Measurements from ENCODE around the gene TTC27.

Gene TTC27

GRCh38 chr2:32697156-32697555 lies 69.3 kb downstream of the TTC27 start:
- no peak overlapping the region for H3K27ac ChIP-seq
- TF ChIP-seq CTCF (conservative IDR thresholded peaks at IDR 0.05), result no peak
- TF ChIP-seq ZFX (IDR thresholded peaks at IDR 0.05), result no peak

GRCh38 chr2:32699151-32699550 lies 71.3 kb downstream of the TTC27 start:
- no peak overlapping the region for H3K27ac ChIP-seq
- TF ChIP-seq ZFX (IDR thresholded peaks at IDR 0.05) (no peak), CTCF (conservative IDR thresholded peaks at IDR 0.05) (no peak)

GRCh38 chr2:32701806-32702205 lies 74.0 kb downstream of the TTC27 start:
- no peak for TF ChIP-seq ZFX (IDR thresholded peaks at IDR 0.05)
- no peak for TF ChIP-seq CTCF (conservative IDR thresholded peaks at IDR 0.05)
- H3K27ac ChIP-seq, result no peak overlapping the region

DNA sequence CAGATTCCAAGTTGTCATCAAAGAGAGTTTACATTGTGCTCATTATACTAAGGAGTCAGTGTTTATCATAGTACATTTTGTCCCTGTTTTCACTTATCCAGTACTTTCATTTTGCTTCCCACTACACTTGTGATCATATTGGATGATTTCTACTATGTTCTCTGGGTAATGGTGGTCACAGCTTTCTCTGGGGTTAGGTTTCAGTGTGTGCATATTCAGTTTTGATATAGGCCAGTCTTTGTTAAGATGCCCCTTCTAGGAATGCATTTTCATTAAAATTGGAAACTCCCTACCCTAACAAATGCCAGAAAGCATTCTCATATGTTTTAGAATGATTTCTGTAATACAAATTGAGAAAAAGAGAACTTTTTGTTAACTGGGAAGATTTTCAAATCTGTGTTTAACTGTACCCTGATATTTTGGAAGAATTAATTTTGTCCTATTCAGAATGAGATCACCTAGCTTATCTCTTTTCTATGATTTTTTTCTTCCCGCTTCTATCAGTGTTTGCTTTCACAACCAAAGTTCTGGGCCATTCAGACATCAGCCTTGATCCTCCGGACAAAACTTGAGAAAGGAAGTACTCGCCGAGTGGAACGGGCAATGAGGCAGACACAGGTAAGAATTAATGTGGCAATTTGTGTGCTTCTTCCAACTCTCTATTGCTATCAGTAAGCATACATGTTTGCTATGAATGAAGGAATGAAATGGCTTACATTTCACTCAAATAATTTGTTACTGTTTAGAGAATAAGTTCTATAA lies 74.6 kb downstream of the TTC27 start:
- no peak overlapping the region for H3K27ac ChIP-seq
- no peak for TF ChIP-seq CTCF (conservative IDR thresholded peaks at IDR 0.05)
- TF ChIP-seq ZFX (IDR thresholded peaks at IDR 0.05), result no peak

- H3K27ac ChIP-seq, result no peak overlapping the region
Measured at GRCh38 chr2:32706815-32707579, 79.1 kb downstream of the TTC27 start.

GRCh38 chr2:32711219-32711618 lies 83.4 kb downstream of the TTC27 start:
- H3K27ac ChIP-seq, result no peak overlapping the region; the same call in 1 of the 2 replicates
- TF ChIP-seq ZFX (IDR thresholded peaks at IDR 0.05) (no peak), CTCF (conservative IDR thresholded peaks at IDR 0.05) (no peak)

More at GRCh38 chr2:32706815-32707579, 79.1 kb downstream of the TTC27 start:
- TF ChIP-seq ZFX (IDR thresholded peaks at IDR 0.05) (no peak), CTCF (conservative IDR thresholded peaks at IDR 0.05) (no peak)

- peak overlapping the region; percentile 22; the same call in 1 of the 2 replicates for H3K27ac ChIP-seq
- TF ChIP-seq ZFX (IDR thresholded peaks at IDR 0.05) (no peak), CTCF (conservative IDR thresholded peaks at IDR 0.05) (no peak)
Measured at GRCh38 chr2:32711908-32712501, 84.2 kb downstream of the TTC27 start.
